GM10847 (cell line): ENCODE results near the gene GPN3.
A peak's percentile ranks its signal among the peaks of the same experiment; 100 is the strongest.

Experiments used
- POLR2A ChIP-seq: IDR thresholded peaks from 2 replicates; pipeline ENCODE4 v1.6.1; 2011; ENCODE audit not compliant: insufficient read length; ENCODE audit errors: extremely low read depth

GPN3 gene

DNA sequence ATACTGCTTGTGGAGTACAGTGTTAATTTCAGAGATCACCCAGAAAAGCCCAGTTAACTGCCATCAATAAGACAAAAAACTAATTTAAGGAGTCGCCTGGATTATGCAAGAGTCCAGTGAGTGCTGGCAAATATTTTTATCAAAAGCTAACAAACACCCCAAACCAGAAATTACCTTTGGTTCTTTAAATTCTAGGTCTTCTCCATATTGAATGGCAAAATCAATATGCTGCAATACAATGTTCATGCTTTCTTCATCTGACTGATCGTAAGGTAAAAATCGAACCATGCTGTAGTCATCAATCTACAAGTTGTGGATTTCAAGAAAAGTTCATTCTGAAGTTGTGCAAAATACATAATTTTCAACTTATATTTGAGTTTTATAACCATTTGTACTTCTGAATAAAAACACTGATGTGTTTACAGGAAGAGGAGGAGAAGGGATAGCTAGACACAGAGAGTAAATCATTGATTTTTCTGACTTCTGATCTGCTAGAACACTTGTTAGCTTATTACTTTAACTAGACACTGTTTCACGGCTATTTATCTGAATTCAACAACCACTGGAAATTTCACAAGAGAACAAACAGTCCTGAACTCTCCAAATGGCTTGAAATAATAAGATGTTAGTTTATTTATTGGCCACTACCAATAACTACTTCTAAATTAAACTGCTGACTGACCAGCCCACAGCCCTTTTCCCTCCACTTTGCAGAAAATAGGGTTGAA is 14.3 kb downstream of the GPN3 start:
- TF ChIP-seq POLR2A, result no peak

DNA sequence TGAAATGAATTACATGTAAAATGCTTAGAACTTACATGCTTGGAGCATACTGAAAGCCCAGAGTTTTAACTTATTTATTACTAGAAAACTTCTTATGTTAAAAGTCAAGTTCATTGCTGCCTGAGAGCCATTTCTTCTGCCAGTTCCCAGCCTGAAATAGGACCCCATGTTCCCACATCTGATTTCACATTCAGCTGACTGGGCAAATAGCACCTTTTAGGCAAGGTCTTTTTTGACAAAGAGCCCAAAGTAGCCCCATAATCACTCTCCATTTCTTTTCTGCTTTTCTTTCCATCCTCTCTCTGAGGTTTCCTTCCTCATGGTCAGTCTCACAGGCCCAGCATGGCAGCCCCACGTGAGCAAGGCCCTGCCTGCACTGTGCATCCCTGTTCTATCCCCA is 16.8 kb downstream of the GPN3 start:
- no peak for TF ChIP-seq POLR2A

DNA sequence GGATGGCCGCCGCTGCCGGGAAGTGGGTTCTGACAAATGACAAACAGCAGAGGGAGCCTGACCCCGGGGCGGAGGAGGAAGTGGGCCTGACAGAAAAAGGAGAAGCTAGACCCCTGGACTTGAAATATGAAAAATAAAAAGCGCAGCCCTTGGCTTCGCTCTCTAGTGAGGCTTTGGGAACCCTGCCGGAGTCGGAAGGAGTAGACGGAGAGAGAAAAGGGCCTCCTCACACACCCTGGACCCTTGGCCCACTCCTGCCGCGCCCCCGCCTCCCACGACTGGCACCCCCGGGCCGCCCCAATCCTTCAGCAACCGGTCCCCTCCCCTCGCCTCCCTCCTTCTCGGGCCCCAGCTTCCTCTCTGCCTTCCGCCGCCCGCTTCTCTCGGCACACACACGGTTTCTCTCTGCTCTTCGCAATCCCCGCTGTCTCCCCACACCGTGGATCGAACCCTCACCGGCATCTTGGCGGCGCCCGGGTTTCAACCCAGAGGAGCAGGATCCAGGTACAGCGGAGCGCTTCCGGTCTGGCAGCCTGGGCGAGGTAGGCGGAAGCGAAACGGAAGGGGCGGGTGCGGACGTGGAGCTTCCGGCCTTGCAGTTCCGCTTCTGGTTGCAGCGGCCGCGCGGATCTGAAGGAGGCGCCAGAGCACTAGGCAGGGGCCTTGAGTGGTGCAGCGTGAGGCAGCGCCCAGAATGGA is 18.1 kb downstream of the GPN3 start, which contains the start of gene ARPC3:
Gene ARPC3 (minus strand): TSS at position 539 of the 699 bp plus-strand sequence. CDS start 77 bp downstream, at position 462.
- peak; percentile 57 for TF ChIP-seq POLR2A

DNA sequence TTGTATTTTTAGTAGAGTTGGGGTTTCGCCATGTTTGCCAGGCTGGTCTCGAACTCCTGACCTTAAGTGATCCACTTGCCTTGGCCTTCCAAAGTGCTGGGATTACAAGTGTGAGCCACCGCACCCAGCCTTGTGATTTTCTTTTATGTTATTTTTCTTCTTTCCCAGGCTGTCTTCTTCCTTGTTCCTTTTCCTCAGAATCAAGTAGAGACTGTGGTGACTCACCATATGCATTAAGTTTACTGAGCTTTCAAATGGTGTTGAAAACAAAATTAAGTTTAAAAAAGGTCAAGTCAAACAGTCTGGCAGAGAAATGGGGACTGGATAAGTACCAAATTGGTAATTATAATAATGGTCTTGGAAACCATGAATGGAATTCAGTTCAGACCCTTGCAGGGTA is 23.6 kb downstream of the GPN3 start:
- TF ChIP-seq POLR2A, result no peak

DNA sequence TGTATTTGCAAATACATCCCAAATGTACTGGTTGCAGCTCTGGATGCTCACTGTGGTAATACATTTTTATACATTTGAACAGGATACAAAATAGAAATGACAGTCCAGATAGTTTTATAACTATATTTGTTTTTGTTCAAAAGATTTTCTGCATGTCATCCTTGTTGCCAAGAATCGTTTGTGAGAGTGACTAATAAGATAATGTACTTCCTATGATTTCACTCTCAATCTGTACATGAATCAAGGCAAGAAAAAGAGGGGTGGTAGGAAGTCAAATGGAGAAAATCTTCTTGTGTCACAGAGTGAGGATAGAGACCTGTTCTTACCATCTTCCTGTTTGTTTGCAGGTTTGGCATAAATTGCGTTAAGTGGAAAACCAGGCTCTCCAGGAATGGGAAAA is 31.8 kb downstream of the GPN3 start:
- no peak for TF ChIP-seq POLR2A

DNA sequence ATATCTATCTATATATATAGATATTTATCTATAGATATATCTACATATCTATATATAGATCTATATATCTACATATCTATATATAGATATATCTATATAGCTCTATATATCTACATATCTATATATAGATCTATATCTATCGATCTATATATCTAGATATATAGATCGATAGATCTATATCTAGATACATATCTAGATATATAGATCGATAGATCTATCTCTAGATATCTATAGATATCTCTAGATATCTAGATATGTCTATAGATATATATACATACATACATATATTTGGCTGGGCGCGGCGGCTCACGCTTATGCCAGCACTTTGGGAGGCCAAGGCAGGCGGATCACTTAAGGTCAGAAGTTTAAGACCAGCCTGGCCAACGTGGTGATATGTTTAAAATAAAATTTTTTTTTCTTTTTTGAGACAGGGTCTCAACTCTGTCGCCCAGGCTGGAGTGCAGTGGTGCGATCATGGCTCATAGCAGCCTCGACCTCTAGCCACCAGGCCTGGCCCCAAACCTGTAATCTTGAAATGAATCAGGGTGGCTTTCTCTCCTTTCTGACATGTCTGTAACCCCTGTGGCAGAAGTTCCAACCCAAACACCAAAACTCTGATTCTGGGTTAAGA is 36.0 kb downstream of the GPN3 start:
- TF ChIP-seq POLR2A, result no peak

DNA sequence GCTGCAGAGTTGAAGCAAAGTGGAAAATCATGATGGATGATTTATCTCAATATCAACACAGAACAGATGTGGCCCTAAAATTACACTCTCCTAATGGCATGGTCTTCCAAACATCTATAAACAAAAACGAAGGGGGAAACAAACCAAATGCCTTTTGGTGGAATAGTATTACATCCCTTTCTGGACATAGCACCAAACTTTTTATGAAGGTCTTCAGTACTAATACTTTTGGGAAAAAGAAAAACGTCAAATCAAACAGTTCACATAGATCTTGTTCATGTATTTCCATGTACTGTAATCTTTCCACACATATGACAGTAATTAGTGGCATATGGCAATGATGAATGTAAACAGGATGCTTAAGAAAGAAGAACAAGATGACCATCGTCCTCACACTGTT is 41.7 kb downstream of the GPN3 start:
- TF ChIP-seq POLR2A, result no peak

DNA sequence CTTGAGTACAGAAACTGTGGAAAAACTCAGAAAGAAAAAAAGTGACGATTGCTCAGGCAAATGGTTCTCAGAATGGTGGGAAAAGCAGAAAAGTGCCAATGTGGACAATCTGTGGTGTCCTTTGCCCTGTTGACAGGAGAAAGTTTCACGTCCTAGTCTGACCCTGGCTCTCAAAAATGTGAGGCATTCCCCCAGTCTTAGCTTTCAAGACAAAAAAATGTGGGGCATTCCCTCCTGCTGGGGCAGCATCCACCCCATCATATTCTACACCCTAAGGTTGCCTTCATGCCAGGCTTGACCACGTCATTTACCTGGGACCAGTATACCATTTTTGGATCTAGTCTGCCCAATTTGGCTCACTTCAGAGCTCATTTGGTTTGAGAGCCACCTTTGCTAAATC is 43.8 kb downstream of the GPN3 start:
- no peak for TF ChIP-seq POLR2A

DNA sequence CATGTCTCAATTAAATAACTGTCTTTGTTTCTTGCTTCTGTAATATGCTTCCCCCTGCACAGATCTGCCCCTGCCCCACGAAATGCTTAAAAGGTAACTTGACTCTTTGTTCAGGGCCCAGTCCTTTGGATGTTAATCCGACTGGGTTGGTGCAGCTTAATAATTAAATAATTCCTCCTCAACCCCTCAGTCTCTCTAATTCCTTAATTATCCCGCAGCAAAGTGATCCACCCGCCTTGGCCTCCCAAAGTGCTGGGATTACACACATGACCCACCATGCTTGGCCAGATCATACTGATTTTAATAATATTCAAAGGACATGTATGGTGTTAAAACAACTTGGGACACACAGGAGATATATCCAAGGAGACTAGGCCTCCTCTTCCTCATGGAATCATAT is 46.4 kb downstream of the GPN3 start:
- TF ChIP-seq POLR2A, result no peak

DNA sequence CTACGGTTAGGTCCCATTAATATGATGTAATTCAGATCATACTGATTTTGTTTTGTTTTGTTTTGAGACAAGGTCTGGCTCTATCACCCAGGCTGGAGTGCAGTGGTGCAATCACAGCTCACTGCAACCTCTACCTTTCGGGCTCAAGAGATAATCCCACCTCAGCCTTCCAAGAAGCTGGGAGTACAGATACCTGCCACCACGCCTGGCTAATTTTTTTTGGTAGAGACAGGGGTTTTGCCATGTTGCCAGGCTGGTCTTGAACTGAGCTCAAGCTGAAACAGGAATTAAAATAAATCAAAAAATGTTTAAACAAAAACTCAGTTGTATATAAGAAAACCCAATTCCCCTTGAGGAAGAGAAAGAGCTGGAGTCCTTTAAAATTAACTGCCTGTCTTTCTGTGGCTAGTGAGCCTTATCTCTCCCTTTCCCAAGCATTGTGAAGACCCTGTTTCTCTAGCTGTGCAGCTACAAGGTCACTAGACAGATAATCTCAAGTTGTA is 46.8 kb downstream of the GPN3 start:
- TF ChIP-seq POLR2A, result no peak

DNA sequence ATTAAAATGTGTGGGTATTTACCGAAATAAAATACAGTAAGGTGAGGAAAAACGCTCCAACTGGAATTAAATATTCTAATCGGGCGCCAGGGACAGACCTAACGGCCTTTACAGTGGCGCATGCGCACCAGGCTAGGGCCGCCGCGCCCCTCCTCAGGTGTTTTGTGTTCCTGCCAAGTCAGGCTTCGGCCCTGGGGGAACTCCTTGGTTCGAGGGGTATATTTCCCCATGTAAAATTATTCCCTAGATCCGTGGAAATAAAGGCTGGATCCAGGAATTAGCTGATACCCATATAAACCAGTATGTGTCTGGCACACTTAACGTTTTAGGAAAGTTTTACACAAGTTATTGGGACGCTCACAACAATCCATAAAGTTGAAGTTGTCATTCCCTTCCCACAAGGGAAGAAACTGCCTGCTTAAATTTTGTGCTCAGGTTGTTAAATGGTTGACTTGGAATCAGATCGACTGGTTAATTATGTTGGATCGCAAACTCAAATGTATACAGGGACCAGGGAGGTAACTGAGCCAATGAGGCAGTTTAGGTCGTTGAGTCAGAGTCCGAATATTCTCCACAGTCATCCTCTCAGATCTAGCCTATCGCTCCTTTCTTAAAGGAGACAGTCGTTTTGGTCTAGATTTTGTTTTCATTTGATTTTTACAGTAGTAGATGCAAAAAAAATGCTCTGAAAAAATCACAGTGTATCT is 63.9 kb downstream of the GPN3 start:
- TF ChIP-seq POLR2A, result no peak

DNA sequence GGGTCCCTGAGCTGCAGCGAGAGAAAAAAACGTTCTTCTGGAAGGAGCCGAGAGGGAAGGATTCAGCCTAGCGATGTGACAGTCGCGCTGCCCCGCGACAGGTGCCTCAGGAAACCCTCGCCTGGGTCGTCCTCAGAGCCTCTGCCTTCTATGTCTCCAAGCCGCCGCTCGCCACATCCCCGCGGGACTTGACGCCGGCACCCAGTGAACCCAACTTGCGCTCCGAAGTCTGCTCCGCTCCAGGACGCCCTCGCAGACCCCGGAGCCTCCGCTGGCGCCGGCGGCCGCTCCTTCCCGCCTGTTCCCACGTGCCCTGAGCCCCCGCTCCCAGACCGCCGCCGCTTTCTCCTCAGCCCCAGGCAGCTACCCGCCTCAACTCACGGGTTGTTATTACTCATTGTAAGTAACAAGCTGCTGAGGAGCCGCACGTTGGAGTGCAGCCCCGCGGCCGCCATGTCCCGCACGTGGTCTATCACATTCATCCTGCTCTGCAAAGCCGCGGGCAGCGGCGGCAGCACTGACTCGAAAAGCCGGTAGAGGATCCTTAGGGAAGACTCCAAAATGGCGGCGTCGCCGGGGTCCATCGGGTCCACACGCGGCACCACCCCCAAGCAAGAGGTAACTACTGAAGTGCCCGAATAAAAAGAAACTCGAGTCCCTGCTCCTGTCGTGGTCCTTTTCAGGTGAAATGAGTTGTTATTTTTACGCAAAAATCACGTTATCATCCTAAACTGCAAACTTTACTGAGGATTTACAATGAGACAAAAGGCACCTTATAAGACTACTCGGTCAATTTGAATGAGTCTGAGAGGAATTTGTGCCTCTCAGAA is 64.7 kb downstream of the GPN3 start, which contains the start of gene ANAPC7:
Gene ANAPC7 (minus strand): TSS at position 563 of the 830 bp plus-strand sequence. CDS start 81 bp downstream, at position 482.
- TF ChIP-seq POLR2A, result peak; percentile 86
